Stimulated activated CD4-positive, alpha-beta T cell treated with anti-CD3 and anti-CD28 coated beads, TNF-alpha, amount 100 ng/mL, for 4 hours (primary cell): ENCODE measurements around the gene CRYAA.
"Not testable (repeated sequence)": the region's sequence is repeated elsewhere in the genome, so short reads cannot be mapped to it uniquely, and the experiment has no call there.

Experiments used
- DNase-seq, 3 experiments: peaks; one replicate each; pipeline ENCODE4 v3.0.0-alpha.2; 2020; ENCODE audit warnings: low read depth in 3 of 3

Gene CRYAA

DNA sequence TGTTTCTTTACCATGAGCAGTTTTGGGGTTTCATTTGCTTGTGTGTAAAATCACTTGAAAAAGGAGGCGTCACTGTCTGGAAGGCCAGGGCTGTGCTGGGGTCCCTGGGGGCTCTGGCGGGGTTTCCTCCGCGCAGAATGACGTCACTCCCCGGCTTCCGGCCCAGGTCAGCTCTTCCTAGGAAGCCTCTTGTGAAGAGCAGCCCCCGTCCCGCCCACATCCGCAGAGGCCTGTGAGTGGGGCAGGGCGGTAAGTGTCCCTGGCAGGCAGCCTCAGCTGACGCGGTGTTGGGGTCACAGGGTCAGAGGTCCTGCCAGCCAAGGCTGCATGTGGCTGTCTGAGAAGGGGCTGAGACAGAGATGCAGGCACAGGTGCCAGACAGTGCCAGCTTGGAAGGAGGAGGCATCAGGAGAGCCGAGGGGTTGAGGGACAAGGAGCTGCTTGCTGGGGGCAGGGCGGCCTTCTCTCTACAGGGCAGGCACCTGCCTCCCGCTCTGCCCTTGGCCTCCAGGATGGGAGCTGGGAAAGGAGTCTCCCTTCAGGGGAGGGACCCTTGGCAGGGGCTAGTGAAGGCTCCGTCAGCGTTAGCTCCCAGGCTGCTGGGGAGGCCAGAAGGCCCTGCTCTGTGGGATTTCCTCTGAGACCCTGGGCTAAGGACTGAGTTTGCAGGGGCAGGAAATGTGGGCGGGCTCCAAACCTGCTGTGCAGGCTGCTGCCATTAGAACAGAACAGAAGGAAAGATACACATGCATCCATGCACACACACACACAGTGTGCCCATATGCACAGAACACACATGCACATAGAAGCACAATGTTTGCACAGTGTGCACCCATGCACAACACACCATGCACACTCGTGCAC, 8.5 kb downstream of the CRYAA start:
- DNase-seq, result not testable (repeated sequence)

DNA sequence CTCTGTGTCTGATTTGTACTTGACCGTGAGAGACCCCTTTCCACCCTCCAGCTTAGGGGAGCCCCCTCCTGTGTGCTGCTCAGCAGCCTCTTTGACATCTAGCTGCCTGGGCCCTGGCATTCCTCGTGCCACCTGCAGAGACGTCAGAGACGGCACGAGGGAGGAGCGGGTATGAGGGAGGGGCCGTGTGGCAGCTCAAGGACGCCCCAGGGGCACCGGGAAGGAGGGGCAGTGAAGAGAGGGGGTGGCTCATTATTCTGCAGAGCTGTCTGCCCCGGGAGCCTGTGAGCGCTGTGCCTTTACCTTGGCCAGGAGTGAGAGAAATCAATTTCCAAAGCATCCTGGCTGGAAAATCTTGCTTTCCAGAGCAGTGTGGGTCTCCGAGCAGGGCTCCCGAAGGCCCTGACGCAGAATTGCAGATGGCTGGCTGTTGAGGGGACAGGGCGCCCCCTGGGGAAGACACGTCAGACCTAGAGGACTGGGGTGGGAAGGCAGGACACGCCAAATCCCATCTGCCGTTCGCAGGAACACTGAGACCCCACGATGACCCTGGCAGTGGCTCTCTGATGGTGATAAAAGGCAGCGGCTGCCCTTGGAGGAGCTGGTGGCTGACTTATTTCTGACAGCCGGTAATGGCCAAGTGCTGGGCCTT, 9.5 kb downstream of the CRYAA start:
- not testable (repeated sequence) for DNase-seq

DNA sequence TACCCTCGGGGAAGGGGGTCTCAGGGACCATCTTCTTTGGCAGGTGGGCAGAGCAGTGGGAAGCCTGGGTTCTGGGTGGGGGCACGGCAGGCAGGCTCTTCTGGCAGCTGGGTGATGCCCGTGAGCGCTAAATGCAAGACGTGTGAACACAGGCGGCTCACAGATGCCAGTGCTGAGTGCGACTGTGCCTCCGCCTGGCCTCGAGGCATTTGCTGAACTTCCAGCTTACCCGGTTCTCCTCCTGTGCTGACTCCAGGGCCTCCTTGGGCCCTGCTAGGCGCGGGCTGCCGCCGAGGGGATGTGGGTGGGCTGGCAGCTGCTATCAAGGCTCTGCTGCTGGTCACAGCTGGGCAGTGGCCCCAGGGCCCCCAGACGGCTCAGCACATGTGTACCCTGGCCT, 12.2 kb downstream of the CRYAA start:
- not testable (repeated sequence) for DNase-seq

DNA sequence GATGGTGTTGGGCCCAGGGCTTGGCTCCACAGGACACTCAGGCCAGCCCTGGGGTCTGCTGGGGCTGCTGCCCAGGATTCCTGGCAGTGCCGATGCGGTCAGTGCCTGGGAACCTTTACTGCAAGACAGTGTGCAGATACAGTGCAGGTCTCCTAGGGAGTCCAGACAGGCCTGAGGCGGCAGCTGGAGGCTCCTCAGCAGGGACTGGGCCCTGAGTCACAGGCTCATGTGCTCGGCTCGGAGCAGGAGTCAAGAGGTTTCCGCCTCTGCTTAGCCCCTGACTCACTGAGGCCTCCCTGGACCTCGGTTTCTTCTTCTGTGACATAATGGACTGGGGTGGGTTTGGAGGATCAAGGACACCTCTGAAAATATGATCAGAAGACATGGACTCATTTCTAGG, 18.5 kb downstream of the CRYAA start:
- not testable (repeated sequence) for DNase-seq

DNA sequence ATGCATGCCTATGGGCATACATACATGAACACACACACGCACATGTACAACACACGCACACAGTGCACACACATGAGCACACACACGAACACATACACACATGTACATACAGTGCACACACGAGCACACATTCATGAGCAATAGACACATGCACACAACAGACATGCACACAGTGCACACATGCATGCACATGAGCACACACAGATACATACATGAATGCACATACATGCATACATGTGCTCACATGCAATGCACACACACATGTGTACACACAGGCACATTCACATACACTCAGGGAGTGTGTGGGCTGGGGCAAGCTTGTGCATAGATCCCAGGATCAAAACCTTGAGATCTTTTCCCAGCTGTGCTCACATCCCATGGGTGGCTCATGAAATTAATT, 18.9 kb downstream of the CRYAA start:
- DNase-seq, result no peak

DNA sequence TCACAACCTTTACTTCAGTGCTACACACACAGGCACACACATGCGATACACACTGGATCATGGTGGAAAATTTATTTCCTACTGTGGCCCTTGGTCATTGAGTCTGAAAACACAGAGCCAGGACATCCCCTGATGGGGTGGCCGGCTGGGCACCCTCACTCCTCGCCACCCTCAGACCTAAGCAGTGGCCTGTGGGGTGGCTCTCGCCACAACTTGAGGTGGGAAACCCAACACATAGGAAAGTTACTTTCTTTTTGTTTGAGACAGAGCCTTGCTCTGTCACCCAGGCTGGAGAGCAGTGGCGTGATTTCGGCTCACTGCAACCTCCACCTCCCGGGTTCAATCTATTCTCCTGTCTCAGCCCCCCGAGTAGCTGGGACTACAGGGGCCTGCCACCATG, 19.4 kb downstream of the CRYAA start:
- no peak for DNase-seq

DNA sequence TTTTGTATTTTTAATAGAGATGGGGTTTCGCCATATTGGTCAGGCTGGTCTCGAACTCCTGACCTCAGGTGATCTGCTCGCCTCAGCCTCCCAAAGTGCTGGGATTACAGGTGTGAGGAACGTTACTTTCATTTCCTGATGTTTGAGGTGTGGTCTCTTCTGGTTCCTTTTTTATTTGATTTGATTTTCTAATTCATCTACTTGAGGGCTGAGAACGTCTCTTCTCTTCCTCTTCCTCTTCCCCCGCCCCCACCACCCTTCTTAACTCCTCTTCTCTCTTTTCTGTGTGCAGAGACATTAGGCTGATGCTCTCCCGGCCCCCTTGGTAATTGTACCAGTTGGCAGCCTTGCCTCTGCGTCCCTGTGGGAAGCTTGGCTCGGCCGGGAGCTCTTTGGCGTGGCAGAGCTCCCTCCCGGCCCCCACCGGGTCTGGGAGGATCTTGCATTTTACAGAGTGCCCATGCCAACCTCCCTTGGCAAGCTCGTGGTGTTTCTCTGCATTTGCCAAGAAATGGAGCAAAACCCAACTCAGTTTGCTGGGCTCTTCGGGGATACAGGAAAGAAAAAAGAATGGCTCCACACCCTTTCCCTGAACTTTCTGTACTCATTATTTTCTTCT, 19.9 kb downstream of the CRYAA start:
- no peak for DNase-seq

DNA sequence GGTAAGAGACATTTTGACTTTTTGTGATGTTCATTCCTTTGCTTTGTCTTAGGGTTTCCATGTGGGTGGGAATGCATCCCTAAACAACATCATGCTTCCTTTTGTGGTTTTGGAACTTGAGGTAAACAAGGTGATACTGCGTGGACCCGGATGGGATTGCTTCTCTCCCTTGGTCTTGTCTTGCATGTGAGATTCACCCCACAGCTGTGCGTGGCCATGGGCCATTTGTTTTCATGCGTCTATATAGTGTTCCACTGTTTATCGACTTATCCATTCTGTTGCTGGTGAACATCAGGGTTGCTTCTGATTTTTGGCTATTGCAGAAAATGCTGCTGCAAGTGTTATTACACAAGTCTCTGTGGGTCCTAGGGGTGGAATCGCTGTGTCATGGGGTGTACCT, 21.1 kb downstream of the CRYAA start:
- no peak for DNase-seq

DNA sequence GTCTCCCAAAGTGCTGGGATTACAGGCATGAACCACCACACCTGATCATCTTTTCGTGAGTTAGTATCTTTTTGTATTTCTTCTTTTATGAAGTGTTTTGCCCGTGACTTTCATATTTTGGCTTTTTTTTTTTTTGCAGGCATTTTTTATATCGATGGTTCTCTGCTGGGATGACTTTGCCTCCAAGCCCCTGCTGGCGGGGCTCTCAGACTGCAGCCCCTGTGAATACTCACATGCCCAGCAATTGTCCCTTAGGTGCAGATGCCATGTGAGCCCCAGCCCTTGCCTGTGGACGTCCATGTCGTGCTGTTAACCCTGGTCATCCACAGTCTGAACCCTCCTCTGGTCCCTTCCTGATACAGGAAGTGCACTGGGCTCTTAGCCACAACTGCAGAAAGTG, 21.7 kb downstream of the CRYAA start:
- no peak for DNase-seq

DNA sequence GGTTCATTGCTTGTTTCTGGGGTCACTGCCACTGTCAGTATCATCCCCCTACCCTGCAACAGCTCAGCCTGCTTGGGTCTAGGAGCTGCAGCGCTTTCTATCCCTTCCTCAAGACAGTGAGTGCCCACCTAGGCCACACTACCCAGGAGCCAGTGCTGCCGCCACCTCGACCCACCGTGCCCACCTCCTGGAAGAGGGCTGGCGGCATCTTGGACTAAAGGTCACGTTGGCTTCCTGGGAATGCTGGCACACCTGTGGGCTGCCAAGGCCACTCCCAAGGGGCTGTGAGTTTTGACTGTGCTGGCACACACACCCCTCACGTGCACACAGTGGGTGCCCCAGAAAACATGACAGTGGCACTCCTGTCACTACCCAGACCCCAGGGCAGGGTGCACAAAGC, 22.1 kb downstream of the CRYAA start:
- DNase-seq, result no peak

DNA sequence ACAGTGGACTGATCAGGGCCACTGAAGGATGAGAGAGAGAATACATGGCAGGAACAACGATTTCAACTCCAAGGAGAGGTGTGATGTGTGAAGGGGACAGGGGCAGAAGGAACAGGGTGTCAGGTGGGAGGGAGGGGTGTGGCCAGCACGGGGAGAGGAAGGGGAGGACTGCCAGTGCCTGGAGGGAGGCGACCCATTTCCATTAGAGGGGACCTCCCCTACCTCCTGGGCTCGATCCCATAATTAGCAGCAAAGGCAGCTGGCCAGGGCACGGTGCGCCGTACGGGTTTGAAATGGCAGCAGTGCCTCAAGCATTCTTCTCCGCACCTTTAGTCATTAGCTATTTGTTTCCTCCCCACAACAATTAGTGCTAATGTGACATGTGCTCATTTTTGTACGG, 22.7 kb downstream of the CRYAA start:
- DNase-seq, result no peak

DNA sequence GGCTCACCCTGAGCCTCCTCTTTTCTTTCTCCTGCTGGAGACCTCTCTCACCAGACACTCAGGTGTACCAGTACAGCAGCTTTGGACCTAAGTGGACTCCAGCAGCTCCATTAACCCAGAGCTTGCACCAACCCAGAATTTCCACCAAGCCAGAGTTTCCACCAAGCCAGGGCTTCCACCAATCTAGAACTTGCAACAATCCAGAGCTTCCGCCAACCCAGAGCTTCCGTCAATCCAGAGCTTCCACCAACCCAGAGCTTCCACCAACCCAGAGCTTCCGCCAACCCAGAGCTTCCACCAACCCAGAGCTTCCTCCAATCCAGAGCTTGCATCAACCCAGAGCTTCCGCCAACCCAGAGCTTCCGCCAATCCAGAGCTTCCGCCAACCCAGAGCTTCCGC, 23.2 kb downstream of the CRYAA start:
- no peak for DNase-seq

DNA sequence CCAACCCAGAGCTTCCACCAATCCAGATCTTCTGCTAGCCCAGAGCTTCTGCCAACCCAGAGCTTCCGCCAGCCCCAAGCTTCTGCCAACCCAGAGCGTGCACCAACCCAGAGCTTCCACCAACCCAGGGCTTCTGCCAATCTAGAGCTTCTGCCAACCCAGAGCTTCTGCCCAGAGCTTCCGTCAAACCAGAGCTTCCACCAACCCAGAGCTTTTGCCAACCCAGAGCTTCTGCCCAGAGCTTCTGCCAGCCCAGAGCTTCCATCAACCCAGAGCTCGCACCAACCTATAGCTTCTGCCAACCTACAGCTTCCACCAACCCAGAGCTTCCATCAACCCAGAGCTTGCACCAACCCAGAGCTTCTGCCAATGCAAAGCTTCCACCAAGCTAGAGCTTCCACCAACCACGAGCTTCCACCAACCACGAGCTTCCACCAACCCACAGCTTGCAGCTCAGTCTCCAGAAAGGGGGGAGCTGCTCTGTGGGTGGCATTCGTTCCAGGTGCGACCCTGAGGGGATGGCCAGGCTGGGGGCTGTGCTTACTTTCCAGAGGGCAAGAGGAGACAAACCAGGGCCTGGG, 23.8 kb downstream of the CRYAA start:
- DNase-seq, result no peak

DNA sequence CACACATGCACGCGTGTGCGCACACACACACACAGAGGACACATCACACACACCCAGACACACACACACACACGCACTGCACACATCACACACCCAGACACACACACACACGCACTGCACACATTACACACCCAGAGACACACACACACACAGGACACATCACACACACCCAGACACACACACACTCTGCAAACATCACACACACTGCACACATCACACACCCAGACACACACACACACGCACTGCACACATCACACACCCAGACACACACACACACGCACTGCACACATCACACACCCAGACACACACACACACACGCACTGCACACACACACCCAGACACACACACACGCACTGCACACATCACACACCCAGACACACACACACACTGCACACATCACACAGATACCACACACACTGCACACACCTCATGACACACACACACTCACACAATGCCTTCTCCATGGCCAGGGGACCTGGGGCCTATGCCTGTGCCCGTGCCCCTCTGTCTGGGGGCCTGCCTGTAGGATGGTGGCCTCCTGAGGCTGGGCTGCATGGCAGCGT, 24.4 kb downstream of the CRYAA start:
- DNase-seq, result no peak

DNA sequence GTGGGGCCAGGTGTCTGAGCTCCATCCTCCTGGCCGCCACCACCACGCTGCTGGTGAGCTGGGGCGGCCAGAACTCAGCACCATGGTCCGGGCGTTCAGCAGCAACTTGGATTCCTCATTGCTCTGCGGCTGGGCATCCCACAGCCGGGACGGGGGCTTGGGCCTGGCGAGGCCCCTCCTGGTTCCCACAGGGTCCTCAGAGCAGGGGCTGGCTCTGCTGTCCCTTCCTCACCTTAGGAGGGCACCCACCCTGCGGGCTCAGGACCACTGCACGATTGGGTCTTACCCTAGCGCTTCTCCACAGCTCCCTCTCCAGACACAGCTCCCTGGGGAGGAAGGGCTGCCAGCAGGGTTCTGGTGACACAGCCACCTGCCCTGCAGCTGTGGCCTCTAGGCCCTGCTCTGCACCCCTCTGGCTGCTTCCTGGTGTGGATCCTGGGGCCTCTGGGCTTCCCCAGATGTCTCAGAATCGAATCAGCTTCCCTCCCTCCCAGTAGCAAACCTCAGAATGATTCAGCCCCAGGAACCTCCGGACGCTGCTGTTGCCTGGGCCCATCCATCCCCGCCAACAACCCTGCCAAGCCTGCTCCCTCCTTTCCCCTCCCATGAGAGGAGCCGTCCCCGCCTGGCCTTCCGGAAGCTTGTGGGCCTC, 25.0 kb downstream of the CRYAA start:
- no peak for DNase-seq

DNA sequence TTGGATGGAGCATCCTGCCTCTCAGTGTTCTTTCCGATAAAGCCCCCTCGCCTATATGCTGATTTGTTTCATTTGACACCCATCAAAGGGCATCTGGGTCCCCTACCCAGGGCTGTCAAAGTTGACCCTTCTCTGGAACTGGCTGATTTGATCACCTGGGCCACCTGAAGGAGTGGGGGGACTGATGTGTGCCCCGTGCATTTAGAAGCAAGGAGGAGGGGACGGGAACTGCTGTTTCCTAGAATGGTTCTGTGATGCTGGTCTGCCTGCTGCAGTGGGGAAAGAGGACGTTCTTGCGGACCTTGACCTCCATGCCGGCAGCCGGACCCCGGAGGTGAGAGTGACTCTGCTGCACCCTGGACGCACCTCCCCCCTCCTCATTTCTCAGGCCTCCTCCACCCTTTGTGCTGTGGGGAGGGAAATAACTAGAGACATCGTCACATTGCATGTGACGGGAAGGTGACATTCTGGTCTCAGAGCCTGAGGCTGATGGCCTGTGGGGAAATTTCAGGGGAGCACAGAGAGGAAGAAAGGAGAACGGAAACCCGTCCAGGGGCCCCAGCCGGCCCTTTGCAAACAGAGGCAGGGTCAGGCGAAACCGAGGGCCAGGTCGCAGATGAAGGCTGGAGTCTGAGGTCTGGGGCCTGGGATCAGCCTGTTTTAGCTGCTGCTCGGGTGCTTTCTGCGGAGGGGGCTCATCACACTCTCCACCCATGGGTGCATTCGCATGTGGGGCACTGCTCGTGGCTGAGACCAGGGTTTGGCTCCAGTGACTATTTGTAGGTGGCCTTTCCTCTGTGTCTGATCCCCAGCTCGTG, 25.7 kb downstream of the CRYAA start:
- DNase-seq, result no peak

DNA sequence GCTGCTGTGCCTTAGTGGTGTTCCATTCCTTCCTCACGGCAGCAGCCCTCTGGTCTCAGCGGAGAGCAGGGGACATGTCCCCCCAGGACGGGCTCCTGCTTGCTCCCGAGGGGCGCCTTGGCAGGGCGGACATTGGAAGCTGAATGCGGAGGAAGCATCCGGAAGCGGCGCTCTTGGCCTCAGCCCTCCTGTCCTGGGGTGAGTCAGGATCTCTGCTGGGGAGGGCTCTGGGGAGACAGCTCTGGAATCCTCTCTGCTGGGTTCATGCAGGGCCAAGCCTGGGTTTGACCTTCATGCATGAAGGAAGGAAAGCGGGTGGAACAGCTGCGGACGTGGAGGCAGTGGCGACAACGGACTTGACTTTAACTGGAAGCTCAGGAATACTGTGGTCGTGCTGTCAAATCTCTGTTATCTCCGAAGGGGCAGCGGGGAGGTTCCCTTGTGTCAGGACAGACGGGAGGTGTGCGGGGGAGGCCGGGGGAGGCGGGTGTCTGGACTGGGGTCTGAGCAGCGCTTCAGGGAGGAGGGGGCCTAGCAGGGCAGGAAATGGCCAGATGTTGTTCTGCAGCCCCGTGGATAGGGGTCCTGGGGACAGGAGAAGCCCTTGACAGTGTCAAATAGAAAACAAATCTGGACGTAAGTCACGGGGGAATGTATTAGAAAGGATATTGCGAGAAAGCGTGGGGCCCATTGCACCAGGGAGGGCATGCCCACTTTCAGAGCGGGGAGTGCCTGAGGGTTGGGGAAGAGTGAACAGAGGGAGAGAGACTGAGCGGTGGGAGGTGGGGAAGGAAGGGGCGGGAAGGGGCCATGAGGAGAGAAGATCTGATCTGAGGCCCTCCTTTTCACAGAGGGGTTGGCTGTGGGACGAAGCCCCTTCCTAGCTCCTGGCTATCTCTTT, 26.6 kb downstream of the CRYAA start:
- DNase-seq, result no peak

DNA sequence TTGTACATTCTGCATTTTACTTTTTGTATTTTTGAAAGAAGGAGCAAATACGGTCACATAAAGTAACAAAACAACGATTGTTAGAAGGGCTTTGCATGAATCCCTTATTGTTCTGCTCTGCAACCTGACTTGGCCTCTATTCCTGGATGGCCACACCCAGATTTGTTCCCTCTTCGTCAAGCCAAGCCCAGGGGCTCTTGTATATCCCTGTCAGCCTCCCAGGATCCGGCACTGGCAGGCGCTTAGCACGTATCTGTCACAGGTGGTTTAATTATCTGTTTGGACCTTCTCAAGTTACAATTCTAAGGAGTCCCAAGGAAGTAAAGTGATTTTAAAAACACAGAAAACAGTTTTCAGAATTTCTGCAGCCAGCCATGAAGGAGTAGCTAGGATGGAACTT, 28.0 kb downstream of the CRYAA start:
- DNase-seq, result no peak

DNA sequence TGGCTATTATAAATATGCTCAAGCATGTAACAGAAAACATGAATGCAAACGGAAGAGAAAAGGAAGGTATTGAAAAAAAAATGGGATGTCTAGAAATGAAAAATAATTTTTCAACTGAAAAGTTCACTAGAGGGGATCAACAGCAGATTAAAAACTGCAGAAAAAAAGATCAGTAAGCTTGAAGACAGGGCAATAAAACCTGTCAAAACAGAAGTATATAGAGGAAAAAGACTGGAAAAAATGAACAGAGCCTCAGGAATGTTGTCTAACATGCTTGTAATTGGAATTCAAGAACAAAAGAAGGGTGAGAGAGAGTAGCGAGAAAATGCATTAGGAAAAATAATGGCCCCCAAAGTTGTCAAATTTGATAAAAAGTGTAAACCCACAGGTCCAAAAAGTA, 29.6 kb downstream of the CRYAA start:
- no peak for DNase-seq

DNA sequence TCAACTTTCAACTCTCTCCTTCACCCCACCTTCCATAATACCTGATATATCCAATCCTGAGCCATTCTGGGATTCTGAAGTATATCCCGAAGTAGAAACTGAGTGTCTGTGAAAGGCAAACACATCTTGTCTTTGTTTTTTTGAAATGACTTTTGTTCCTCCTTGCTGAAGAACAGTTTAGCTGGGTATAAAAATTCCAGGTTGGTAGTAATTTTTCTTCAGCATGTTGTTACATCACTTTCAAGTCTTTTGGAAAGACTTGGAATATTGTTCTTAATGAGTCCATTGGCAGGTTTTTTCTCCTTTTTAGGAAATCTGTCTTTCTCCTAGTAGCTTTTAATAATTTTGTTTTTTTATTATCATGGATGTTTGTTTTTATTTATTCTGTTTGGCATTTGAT, 32.7 kb downstream of the CRYAA start:
- no peak for DNase-seq
